ENCODE measurements around the gene DLGAP3.

Gene DLGAP3

DNA sequence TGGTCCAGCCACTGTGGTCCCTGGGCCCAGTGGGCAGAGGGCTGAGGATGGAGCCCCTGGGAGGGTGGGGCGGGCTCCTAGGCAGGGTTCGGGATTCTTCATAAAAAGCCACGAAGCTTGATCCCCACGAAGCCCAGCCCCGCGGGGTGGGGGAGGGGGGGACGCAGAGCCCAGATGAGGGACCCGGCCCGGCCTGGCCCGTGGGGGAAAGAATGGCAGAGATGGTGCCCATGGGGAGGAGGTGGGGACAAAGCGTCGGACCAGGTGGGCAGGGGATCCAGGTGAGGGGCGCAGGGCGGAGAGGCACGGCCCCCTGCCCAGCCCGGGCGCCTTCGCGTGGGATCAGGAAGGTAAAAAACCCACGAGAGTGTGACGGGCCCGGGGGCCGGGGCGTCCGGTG lies 63.9 kb downstream of the DLGAP3 start:
- no peak for DNase-seq

DNA sequence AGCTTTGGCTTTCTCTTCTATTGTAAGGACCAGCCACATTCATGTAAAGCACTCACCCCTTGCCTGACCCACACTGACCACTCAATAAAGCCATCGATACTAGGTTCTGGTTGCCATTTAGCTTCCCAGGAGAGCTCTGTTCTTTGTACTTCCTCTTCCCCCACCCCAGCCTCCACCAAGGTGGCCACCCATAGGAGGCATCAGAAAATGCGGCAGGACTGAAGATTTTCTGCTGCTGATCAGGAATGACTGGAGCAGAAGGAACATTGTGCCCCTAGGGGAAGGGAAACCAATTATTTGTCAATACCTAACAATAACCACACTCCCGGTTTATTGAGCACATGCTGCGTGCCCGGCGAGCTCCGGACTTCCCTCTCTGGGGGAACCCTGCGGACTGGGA lies 64.7 kb downstream of the DLGAP3 start:
- no peak for DNase-seq

DNA sequence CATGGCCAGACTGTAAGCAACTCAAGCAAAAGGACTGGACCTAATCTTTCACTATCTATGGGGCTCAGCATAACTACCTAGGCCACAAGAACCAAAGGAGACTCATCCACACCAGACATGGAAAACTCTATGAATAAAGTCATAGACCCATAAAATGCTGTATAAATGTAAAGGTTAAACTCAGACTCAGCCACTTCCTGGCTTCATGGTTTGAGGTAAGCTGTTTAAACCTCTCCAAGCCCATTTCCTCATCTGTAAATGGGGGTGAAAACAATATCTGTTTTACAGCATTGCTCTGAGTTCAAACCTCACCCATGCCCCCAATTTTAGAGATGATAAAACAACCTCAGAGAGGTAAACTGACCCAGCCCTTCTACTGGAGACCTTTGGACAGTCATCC lies 65.9 kb downstream of the DLGAP3 start:
- no peak for DNase-seq

GRCh38 chr1:34859446-34860200 lies 69.8 kb downstream of the DLGAP3 start, which contains the start of gene SMIM12:
Gene SMIM12, minus strand, starts transcription at chr1:34859749. Its CDS starts 3,772 bp downstream, at chr1:34855977.
- DNase-seq = peak; percentile 95

GRCh38 chr1:34858901-34859445 lies 70.5 kb downstream of the DLGAP3 start:
- peak; percentile 29 for DNase-seq

- no peak for DNase-seq
These were observed 72.8 kb downstream of the DLGAP3 start for GRCh38 chr1:34856697-34857096.

GRCh38 chr1:34852677-34853217 lies 76.7 kb downstream of the DLGAP3 start:
- DNase-seq = peak; percentile 86

DNA sequence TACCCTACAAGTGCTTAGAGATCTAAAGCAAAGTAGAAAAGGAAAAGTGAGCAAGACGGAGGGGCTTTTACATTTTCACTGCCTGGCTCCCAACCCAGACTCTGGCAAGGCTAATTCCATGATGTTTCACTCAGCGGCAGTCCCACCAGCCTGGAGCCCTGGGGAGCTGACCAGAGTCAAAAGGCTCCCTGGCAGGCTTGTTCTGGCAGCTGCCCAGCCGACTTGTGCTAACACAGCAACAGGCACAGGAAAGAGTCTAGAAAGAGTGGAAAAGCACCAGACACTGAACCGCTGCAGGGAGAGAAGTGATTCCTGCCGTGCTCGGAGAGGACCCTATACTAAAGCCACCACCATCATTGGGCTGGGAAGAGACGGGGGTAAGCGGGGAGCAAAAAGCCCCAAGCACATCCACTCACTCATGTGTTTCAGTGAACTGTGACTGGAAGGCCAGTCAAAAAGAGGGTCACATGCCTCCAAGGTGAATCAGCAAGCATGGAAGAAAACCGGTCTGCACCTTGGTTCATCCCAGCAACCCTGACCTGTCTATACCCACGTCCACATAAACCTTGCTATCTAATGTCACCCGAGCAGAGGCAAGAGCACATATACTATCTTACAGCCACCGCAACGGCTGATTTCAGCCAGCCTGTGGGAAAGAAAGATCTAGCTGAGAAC lies 77.9 kb downstream of the DLGAP3 start:
- no peak for DNase-seq

DNA sequence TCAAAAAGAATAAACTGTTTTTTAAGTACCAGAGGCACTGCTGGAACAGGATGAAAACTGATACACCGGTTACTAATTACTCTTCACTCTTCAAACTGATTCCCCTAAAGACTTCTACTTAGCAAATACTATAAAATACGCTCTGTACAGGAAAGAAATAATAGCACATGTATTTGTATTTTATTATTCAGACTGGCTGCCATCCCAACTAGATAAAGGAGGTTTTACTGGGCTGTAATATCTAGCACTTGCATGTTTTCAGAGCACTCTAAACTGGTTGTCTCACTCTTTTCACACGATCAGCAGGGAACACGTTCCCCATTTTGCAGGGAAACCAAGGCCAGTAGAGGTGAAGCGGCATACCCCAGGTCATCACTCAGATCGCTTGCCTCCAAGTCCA lies 79.1 kb downstream of the DLGAP3 start:
- no peak for DNase-seq

GRCh38 chr1:34847094-34847493 lies 82.4 kb downstream of the DLGAP3 start:
- DNase-seq = no peak

GRCh38 chr1:34846265-34846664 lies 83.2 kb downstream of the DLGAP3 start:
- no peak for DNase-seq

GRCh38 chr1:34845131-34845901 lies 84.1 kb downstream of the DLGAP3 start:
- no peak for DNase-seq

DNA sequence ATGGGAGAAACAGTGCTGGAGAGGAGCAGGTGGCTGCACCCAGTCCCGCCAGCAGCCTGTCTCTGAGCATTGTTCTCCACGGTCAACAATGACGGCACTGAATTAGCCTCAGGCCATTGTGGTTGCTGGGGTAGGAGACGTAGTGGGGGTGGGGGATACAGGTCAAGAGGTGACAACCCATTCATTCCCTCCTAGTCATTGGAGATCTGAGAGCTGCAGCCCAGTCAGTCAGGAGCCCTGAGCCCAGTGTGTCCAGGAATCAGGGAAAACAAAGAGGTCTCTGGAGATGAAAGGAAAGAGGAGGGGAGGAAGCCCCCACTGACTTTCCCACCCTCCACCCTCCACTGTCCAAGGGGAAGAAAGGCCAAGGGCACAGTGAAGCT lies 85.2 kb downstream of the DLGAP3 start:
- DNase-seq = no peak

GRCh38 chr1:34843392-34844251 lies 85.8 kb downstream of the DLGAP3 start:
- no peak for DNase-seq

DNA sequence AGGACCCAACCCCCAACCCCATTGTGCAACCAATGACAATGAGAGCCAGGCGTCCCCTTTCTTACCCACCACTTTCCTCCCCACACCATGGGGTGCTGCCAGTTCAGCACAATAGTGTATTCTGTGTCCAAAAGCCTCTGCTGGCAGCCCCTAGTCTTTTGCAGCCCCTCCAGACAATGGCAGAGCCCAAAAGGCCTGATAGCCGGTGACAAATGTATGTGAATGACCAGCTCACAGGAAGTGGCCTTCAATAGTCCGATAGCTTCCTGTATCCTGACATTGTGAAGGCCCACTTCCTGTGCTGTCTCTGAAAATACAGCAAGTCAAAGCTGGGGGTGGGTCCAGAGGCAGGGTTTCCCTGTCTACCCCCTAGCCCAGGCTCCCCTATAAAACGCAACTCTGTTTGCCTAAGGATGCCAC lies 86.5 kb downstream of the DLGAP3 start:
- no peak for DNase-seq

DNA sequence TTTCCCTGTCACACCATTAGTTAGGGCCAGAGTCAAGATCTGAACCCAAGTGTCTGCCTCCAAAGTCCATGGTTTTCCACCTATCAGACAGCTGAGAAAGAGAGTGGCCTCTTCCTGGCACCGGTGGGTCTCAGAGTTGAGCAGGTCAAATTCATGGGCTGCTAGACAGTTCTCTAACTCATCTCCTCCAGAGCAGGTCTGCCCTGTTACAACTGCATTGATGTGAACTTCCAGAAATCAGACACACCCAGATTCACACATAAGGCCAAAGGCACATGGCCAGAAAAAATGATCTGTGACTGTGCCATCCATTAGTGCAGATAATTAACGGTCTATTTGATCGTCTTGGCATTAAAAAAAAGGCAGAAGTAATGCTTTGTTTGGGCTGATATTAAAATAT lies 87.4 kb downstream of the DLGAP3 start:
- no peak for DNase-seq

DNA sequence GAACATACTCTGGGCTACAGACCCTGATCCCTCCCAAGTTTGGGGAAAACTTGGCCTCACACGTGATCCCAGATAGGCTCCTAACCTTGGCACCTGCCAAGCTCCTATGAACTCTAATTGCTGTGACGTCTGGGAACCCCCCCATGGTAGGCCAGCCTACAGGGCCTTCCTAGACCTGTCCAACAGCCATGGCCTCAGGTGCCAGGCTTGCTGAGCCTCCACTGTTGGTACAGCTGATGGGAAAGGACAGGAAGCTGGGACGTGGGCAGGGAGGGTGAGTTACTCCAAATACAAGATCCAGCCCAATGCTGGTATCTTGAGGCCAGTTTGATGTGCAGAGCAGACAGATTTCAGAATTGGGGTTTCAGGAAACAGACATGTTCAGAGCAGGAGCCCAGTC lies 89.0 kb downstream of the DLGAP3 start:
- no peak for DNase-seq

- DNase-seq = no peak
These were observed 89.7 kb downstream of the DLGAP3 start for GRCh38 chr1:34839526-34840305.

- DNase-seq = no peak
These were observed 95.7 kb downstream of the DLGAP3 start for GRCh38 chr1:34833711-34834110.

- no peak for DNase-seq
These were observed 97.7 kb downstream of the DLGAP3 start for GRCh38 chr1:34831721-34832246.

DNA sequence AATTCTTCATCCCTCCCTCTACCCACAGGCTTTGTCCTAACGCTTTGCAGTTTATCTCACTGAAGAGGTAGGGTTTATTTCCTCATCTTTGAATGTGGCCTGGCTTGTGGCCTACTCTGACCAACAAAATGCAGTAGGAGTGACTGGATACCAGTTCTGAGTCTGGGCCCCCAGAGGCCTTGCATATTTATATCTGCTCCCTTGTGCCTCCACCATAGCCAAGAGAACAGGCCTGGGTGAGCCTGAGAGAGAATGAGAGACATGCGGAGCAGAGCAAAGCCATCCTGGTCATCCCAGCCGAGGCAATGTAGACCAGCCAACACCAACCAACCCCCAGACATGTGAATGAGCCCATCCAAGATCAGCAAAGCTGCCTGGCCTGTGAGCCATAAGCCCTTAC lies 100.2 kb downstream of the DLGAP3 start:
- DNase-seq = no peak
